NCI-H146 treated with DMSO at 0.1 percent for 48 hours (cell line): ENCODE results near the gene C6orf89.
"Not testable (repeated sequence)": the region's sequence is repeated elsewhere in the genome, so short reads cannot be mapped to it uniquely, and the experiment has no call there.

ENCODE experiments used
- DNase-seq: peaks from one replicate; lab custom pipeline; 2025; ENCODE audit not compliant: unreplicated experiment; lab: John Stamatoyannopoulos, UW

Gene C6orf89

GRCh38 chr6:36920049-36920448 is 34.3 kb downstream of the C6orf89 start:
- no peak for DNase-seq

DNA sequence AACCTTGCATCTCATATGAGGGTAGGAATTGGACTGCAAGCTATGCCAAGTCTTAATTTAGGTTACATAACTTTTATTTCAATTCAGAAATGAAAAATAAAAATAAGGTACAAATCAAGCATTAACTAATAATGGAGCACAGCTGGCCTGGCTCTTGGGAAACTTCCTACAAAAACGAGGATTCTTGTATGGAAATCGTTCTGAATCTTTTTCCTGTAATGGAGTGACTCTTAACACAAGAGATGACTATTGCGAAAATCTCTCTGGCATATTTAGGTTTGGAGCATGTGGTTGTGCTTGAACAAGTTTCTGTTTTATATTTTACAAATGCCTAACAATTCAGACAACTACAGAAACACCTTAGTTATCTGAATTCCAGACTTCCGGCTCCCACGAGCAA is 34.8 kb downstream of the C6orf89 start:
- no peak for DNase-seq

DNA sequence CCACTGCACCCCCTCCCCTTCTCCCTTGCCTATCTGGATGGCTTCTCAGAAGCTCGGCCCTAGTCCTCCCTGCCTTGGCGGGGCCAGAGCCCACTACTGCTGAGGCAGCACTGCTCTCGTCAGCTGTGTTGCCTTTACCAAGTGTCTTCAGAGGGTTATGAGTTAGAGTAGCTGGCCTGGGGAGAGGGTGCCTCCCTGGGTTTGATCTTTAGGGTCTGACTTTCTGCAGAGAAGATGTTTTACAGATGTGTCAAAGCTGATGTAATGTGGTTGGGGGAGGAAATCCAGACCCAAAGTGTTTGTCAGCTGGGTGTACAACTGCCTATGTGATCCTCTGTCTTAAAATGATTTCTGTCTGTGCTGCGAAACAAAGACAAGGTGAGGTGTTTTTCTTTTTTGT is 38.4 kb downstream of the C6orf89 start:
- no peak for DNase-seq

DNA sequence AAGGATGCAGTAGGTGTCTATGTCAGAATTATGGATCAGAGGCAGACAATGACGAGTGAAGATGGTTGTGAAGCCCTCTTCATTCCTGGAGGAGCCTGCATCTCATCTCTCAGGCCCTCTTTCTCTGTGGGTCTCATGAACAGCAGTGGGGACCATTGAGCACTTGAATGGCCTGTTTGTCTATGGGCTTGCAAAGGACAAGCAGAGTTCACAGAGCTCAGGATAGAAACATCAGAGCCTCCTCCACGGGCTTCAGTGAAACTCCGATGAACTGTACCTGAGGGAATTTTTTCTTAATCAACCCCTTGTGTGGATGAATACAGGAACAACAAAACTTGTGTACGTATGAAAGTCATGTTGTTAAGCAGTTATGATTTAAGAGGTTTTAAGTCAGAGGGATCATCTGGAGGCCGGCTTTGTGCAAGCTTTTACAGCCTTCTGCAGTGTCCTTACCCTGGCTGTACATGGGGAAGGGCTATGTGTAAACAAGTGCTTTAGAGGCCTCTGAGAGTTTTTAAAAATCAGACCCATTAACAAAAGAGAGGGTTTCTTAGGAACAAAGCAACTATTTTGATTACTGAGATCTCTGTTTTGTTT is 39.1 kb downstream of the C6orf89 start:
- no peak for DNase-seq

GRCh38 chr6:36925809-36926208 is 40.1 kb downstream of the C6orf89 start:
- DNase-seq = no peak

DNA sequence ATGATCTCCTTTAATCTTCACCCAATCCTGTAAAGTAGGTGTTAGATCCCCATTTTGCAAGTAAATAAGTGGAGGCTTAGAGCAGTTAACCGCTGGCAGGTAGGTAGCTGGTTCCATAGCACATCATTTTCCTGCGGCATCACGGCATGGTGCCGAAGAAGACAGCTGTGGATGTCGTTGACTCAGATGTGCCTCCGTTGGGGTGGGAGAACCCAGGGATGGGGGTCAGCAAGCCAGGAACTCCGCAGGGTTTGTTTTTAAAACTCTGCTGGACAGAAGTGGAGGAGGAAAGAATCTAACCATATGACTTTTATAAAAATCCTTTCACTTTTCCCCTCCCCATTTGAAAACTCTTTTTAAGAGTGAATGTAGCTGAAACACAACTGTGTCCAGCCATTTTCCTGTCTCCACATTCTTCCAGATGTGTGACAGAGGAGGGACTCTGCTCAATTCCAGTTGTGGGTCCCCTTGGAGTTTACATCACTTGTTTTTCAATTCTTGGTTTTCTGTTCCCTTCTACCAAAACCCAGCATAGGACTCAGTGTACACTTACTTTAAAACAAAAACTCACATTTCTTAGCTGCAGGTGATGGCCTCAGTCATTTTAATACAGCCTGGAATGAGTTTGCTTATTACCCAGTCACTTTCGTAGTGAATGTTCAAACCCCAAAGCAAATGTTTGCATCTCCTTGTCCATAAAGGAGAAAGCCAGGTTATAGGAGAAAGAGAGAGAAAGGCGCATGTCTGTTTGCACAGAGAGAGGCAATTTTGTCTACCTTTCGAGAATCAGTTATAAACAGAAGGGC is 41.2 kb downstream of the C6orf89 start:
- DNase-seq = no peak

DNA sequence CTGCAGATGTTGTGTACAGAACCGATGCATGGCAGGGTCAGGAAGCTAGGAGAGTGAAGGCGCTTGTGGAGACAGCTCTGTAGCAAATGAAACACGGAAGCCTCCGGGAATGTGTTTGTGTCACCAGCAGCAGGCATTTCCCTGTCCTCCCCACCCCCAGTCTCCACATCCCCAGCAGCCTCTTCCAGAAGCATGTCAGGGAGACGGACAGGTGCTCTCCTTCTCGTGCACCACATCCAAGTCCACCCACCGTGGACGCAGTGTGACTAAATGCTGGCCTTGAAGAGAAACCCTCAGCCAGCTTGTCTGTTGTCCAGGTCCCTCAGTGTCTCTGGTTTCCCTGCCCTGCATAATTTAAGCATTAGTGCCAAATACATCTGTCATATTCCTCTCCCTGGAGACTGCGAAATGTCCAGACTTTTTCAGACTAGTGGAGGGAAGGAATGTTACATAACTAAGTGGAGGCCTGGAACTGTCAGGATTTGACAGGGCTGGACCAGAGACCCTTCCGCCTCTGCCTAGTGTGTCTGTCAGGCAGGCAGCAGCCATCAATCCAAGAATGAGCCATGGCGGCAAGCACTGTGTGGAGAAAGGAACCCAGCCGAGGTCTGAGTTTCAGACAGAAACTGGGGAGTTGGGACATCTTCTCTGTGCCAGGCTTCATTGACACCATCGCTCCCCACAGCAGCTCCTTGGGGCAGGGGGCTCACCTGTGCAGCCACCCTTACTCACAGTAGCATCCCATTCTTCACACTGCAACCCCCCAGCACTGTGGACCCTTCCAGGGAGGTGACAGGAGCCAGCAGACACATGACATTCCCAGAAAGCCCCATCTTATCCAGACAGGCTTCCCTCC is 42.2 kb downstream of the C6orf89 start:
- no peak for DNase-seq

GRCh38 chr6:36928547-36928918 is 42.8 kb downstream of the C6orf89 start:
- no peak for DNase-seq

DNA sequence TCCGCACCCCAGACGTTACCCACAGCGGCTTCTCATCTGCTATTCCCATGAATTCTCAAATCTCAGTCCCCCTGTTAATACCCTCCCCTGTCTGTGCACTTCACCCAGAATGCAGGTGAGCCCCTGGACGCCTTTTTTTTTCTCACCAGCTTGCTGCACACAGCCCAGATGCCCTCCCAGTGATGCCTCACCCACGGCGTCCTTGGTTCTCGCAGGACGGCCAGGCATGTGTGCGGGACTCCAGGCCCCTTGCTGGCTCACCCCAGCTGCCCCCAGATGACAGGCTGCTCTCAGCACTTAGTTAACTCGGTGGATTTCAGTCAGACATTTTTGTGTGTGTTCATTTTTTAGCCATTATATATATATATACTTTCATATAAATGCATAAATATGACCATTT is 43.4 kb downstream of the C6orf89 start:
- DNase-seq = no peak

DNA sequence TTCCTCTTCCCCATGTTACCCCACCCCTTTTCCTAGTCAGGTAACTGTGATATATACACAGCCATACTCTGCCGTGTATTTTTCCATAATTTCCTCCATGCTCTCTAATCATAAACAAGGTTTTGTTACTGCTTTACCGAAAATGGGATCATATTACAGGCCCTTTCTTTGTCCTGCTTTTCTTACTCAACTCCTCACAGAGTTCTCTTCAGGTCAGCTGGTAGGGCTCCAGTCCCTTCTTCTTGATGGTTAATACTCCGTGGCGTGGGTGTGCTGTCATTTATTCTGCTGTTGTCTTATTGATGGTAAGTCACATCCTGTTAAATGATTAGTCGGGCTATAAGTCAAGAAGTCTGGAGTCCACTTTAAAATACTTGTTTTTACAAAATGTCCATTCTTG is 43.9 kb downstream of the C6orf89 start:
- DNase-seq = no peak

GRCh38 chr6:36930483-36930882 is 44.7 kb downstream of the C6orf89 start:
- no peak for DNase-seq

- DNase-seq = no peak
Observed at GRCh38 chr6:36933102-36933501, 47.4 kb downstream of the C6orf89 start.

DNA sequence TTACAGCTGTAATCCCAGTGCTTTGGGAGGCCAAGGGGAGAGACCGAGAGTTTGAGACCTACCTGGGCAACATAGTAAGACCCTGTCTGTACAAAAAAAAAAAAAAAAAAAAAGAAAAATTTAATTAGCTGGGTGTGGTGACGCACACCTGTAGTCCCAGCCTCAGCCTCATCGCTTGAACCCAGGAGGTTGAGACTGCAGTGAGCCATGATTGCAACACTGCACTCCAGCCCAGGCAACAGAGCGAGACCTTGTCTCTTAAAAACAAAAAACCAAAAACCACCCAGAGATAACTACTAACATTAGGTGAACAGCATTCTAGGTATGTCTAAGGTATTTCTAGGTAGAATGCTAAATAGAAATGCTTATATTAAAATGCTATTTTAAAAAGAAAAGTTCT is 47.8 kb downstream of the C6orf89 start:
- DNase-seq = no peak

DNA sequence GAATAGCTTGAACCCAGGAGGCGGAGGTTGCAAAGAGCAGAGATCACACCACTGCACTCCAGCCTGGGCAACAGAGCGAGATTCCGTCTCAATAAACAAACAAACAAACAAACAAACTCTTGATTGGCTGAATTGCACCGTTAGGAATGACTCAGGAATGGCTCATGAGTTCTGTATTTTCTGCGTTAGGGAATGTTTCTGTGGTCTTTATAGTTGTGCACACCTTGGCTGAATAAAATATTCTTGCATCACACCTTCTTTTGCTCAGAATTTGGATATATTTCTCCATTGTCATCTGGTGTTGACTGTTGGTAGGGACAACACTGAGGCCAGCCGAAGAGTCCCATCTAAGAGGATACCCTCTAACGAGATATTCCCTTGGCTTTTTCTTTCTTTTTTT is 49.1 kb downstream of the C6orf89 start:
- DNase-seq = no peak

DNA sequence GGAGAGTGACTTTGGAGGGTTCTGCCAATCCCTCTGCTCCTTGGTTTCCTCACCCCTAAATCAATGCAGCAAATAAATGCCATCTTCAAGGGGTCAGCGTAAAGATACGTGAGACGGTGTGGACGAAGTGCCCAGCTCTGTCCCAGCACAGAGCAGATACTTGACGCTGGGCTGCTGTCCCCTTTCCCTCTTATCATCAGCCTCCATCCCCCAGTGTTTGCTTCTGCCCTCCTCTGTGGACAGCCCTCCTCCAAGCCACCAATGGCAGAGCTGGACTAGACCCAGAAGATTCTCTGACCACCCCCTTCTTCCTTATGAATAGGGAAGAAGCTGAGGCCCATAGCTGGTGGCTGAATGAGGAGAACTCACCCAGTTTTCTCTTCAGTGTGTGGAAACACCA is 51.1 kb downstream of the C6orf89 start:
- DNase-seq = no peak

DNA sequence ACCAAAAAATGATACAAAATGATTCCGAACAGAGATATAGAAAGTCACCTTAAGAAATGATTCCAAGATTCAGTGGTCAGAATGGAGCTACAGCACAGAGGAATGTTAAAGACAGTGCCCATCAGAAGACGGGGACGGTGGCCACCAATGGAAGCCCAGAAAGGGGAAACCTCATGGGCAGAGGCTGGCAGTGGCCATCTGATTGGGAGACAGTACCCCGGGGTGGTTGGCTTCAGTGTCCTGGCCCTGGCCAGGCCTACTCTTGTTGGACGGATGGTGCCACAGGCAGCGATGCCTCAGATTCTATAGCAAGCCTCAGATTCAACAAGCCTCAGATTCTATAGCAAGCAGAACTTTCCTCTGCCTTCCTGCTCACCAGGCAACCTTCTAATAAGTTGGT is 52.1 kb downstream of the C6orf89 start:
- DNase-seq = no peak

GRCh38 chr6:36938536-36938935 is 52.8 kb downstream of the C6orf89 start:
- no peak for DNase-seq

DNA sequence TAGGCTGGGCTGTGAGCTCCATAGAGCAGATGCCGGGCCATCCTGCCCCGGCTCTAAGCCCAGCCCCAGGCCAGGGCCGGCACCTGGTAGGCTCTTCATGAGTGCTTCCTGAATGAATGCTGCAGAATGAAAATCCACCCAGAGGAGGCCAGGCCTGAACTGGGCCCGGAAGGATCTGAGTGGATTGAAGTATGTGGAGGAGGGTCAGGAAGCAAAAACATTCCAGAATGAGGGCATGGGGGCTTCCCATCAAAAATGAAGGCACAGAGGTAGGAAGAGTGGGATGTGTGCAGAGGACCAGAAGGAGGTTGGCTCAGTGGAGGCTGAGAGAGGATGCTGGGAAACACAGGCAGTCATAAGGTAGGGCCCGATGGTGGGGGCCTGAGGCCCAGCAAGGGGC is 53.3 kb downstream of the C6orf89 start:
- DNase-seq = not testable (repeated sequence)

GRCh38 chr6:36940027-36940426 is 54.3 kb downstream of the C6orf89 start:
- no peak for DNase-seq

DNA sequence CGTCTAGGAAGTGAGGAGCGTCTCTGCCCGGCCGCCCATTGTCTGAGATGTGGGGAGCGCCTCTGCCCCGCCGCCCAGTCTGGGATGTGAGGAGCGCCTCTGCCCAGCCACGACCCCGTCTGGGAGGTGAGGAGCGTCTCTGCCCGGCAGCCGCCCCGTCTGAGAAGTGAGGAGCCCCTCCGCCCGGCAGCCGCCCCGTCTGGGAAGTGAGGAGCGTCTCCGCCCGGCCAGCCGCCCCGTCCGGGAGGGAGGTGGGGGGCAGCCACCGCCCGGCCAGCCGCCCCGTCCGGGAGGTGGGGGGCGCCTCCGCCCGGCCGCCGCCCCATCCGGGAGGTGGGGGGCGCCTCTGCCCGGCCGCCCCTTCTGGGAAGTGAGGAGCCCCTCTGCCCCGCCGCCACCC is 55.8 kb downstream of the C6orf89 start:
- DNase-seq = not testable (repeated sequence)

GRCh38 chr6:36942329-36942728 is 56.6 kb downstream of the C6orf89 start:
- not testable (repeated sequence) for DNase-seq

DNA sequence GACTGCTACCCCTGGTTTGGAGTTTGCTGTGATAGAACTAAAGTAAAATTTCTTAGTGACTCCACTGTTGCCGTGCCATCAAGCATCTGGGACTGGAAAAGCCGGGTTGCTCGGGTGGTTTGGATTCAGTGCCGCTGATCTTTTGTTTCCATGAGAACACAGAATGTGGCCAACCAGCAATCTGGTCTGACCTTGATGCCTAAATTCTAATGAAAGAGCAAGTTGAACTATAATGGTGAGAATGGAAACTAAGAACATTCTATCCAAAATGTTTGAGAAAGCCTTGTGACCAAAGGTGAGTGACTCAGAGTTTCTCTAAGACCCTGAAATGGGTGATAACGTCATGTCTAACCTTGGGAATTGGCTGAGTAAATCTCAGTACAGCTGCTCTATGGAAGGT is 58.9 kb downstream of the C6orf89 start:
- DNase-seq = no peak
